Activated effector memory CD4-positive, alpha-beta T cell treated with anti-CD3 and anti-CD28 coated beads, Interleukin-2, amount 50 U/mL, for 16 hours (primary cell): ENCODE measurements around the gene HSPA5.

ENCODE experiments used
- DNase-seq: peaks from one replicate; pipeline ENCODE4 v3.0.0-alpha.2; 2020

Gene HSPA5

DNA sequence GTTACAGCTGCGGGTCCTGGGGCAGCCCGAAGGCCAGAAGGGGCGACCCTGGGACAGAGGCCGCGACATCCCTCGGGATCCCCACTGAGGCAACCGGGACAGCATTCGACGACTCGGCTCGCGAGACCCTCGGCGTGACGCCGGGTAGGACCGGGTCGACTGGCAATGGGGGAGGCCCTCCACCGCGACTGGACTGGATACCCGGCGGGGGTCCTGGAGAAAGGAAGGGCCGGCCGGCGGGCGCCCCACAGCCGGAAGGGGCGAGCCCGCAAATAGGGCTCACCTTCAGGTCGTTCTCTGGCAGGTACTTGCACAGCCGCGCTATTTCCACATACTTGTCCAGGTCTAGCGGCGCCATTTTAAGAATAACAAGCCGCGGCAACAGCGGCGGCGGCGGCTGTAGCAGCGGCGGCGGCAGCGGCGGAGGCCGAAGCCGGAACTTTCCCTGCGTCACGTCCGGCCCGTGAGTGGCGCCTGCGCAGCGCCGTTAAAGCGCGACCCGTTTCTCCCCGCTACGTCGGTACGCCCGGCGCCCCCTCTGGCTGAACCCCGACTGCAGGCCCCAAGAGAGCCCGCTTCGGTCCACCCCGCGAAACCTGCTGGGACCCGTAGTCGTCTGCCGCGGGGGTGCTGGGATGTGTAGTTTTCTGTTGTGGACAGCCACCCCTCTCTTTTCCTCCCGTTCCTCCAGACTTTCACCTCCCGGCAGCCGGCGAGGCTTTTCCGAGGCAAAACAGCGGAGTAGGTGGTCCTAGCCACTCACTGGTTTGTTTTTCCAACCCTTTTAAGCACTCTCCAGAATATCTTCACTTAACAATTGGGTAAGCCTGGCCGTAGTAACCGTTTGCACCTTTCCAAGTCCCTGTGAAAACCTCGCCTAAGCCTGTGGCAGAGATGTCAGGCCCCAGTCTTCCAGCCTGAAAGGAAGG, 51.5 kb downstream of the HSPA5 start, which contains the start of gene PPP6C:
Gene PPP6C, minus strand, starts transcription at position 443 of the 929 bp plus-strand sequence. Its CDS starts 85 bp downstream, at position 358.
- DNase-seq: peak; percentile 99

DNA sequence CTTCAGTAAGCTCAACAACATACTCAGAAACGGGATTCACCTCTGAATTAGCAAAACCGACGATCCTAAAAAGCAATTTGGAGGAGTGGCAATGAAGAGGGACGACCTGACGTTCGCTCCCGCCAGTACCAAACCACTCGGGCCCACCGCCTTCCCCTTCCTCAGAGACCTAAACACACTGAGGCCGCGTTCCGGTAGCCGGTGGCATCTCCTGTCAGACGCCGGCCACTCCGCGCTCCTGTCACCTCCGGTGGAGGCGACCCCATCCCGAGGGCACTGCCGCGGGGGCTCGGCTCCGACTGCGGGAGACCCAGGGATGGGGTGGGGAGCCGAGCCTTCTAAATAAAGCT, 52.2 kb downstream of the HSPA5 start:
- peak; percentile 79 for DNase-seq
